Hematopoietic multipotent progenitor cell (in vitro differentiated cells): ENCODE results near the gene PTPRM. TPM values are rescaled to one million over a fixed set of nuclear protein-coding genes. Genes with fewer than 3 reads are reported as not detected.

Experiments
- DNase-seq, 3 donors: peaks; one replicate each; pipeline ENCODE4 v3.0.0-alpha.2; 2011 to 2015; ENCODE audit warnings: low read depth in 2 of 3, low spot score in 2 of 3
- total RNA-seq: library from RNA; depleted of rRNA; stranded (reverse); fragments of >200 nt; gene quantifications from one replicate; pipeline ENCODE4 v1.2.3, GENCODE V29; 2012

PTPRM gene
- total RNA-seq, 1 donor: 18.0 TPM

- peak in 2 of 3 donors; percentile 10 to 41 for DNase-seq
Observed at GRCh38 chr18:7789856-7790552, 222.9 kb downstream of the PTPRM start.

- no peak for DNase-seq
Observed at GRCh38 chr18:7793100-7793499, 226.0 kb downstream of the PTPRM start.

GRCh38 chr18:7803956-7804469, 236.9 kb downstream of the PTPRM start:
- DNase-seq: no peak

GRCh38 chr18:7805096-7805495, 238.0 kb downstream of the PTPRM start:
- DNase-seq: no peak

- DNase-seq: no peak
Observed at GRCh38 chr18:7805880-7806279, 238.8 kb downstream of the PTPRM start.

- DNase-seq: no peak
Observed at GRCh38 chr18:7807936-7808453, 240.9 kb downstream of the PTPRM start.

GRCh38 chr18:7808992-7809391, 241.9 kb downstream of the PTPRM start:
- DNase-seq: no peak

- no peak for DNase-seq
Observed at GRCh38 chr18:7809455-7809854, 242.3 kb downstream of the PTPRM start.

GRCh38 chr18:7809978-7810377, 242.9 kb downstream of the PTPRM start:
- DNase-seq: no peak

- DNase-seq: no peak
Observed at GRCh38 chr18:7812431-7813063, 245.4 kb downstream of the PTPRM start.

GRCh38 chr18:7813131-7813530, 246.0 kb downstream of the PTPRM start:
- DNase-seq: no peak

GRCh38 chr18:7814754-7815315, 247.7 kb downstream of the PTPRM start:
- DNase-seq: no peak

- no peak for DNase-seq
Observed at GRCh38 chr18:7815787-7816186, 248.7 kb downstream of the PTPRM start.

GRCh38 chr18:7817575-7818230, 250.6 kb downstream of the PTPRM start:
- no peak for DNase-seq

GRCh38 chr18:7821784-7822183, 254.7 kb downstream of the PTPRM start:
- DNase-seq: no peak

GRCh38 chr18:7822435-7823331, 255.6 kb downstream of the PTPRM start:
- DNase-seq: peak in 1 of 3 donors; percentile 28

- no peak for DNase-seq
Observed at GRCh38 chr18:7824970-7825369, 257.9 kb downstream of the PTPRM start.

GRCh38 chr18:7830468-7830867, 263.4 kb downstream of the PTPRM start:
- DNase-seq: peak in 1 of 3 donors; percentile 15

- DNase-seq: no peak
Observed at GRCh38 chr18:7839548-7839947, 272.4 kb downstream of the PTPRM start.

- no peak for DNase-seq
Observed at GRCh38 chr18:7840411-7840810, 273.3 kb downstream of the PTPRM start.
